HepG2 (cell line): ENCODE results near the gene M1AP. TPM values are rescaled to one million over a fixed set of nuclear protein-coding genes. Genes with fewer than 3 reads are reported as not detected.
A peak's percentile ranks its signal among the peaks of the same experiment; 100 is the strongest.

Experiments used
- ATAC-seq: fragments of 200-7000 bp; cut with Tn5 transposase; 3 replicates; pipeline ENCODE4 v1.9.1; 2020; ENCODE audit warnings: mild to moderate bottlenecking, moderate library complexity
- BruUV-seq: library from RNA; stranded (reverse); fragments of 400-500 nt; replicated peaks from 2 replicates; lab custom pipeline; 2021; lab: Mats Ljungman, UMichigan
- CTCF ChIA-PET: fragments of 300-600 bp; formaldehyde crosslinking; extraction: SDS; loops from one replicate; lab custom pipeline; 2021; ENCODE audit warnings: low total read pairs, inconsistent platforms, low intra/inter-chr PET ratio; lab: Yijun Ruan, JAX
- POLR2A ChIA-PET: fragments of 350-600 bp; sonication (Branson Sonifier 250); formaldehyde crosslinking; loops from one replicate; lab custom pipeline; 2020; ENCODE audit warnings: antibody characterized with exemption, inconsistent platforms; lab: Yijun Ruan, JAX
- DNase-seq: peaks from one replicate; pipeline ENCODE4 v3.0.0-alpha.2; 2015; ENCODE audit warnings: low spot score
- FAIRE-seq: peaks from 3 replicates; lab custom pipeline; 2011; peaks lifted over from hg19 to GRCh38; lab: Jason Lieb, UNC
- H2AFZ ChIP-seq: one replicate; pipeline ENCODE4 v1.6.1; 2011; ENCODE audit warnings: low read length, inconsistent platforms
- H3K27ac ChIP-seq: fragments of 300-600 bp; 3 replicates; pipeline ENCODE4 v1.8.0; 2011; ENCODE audit warnings: mixed run types, mild to moderate bottlenecking, mixed read lengths, low read length, inconsistent platforms; ENCODE audit not compliant: insufficient read depth; ENCODE audit errors: extremely low read length
- H3K27me3 ChIP-seq, 2 experiments: fragments of 200-600 bp in 1 of 2; 2 replicates in 1 of 2; 3 replicates in 1 of 2; pipeline versions ENCODE4 v1.6.0 to v1.8.0; 2011; ENCODE audit warnings: low read length in 2 of 2, mild to moderate bottlenecking in 2 of 2, moderate library complexity in 2 of 2, inconsistent platforms in 1 of 2; ENCODE audit not compliant: insufficient read depth in 2 of 2, control insufficient read depth in 1 of 2
- H3K36me3 ChIP-seq, 2 experiments: fragments of 200-600 bp in 1 of 2; replicated peaks in 1 of 2; 2 replicates in 1 of 2; 3 replicates in 1 of 2; pipeline versions ENCODE4 v1.5.1 to v1.8.0; 2011; ENCODE audit warnings: low read length in 2 of 2, inconsistent platforms in 1 of 2; ENCODE audit not compliant: insufficient read depth in 2 of 2, control insufficient read depth in 1 of 2
- H3K4me1 ChIP-seq: 2 replicates; pipeline ENCODE4 v1.5.1; 2012; ENCODE audit warnings: low read length, inconsistent platforms; ENCODE audit not compliant: insufficient read depth
- H3K4me2 ChIP-seq: 2 replicates; pipeline ENCODE4 v1.6.0; 2011; ENCODE audit warnings: low read depth, low read length, inconsistent platforms
- H3K4me3 ChIP-seq, 3 experiments: fragments of 200-600 bp in 1 of 3; sonication (generic), shearing (Covaris generic) in 1 of 3; replicated peaks in 1 of 3; 2 replicates each; pipeline ENCODE4 v1.5.1; 2011 to 2016; ENCODE audit warnings: low read length in 3 of 3, inconsistent platforms in 2 of 3, low read depth in 2 of 3, mild to moderate bottlenecking in 2 of 3, control low read depth in 1 of 3, mixed read lengths in 1 of 3; ENCODE audit not compliant: insufficient read depth in 1 of 3
- H3K79me2 ChIP-seq: one replicate; pipeline ENCODE4 v1.6.1; 2011; ENCODE audit warnings: low read length, inconsistent platforms; ENCODE audit not compliant: insufficient read depth
- H3K9ac ChIP-seq: 2 replicates; pipeline ENCODE4 v1.6.0; 2011; ENCODE audit warnings: mild to moderate bottlenecking, low read depth, low read length, inconsistent platforms; ENCODE audit not compliant: insufficient read depth
- H3K9me3 ChIP-seq: 2 replicates; pipeline ENCODE4 v1.5.1; 2012; ENCODE audit warnings: mild to moderate bottlenecking, low read length
- H4K20me1 ChIP-seq: 2 replicates; pipeline ENCODE4 v1.6.0; 2011; ENCODE audit warnings: inconsistent platforms, mild to moderate bottlenecking, low read length, moderate library complexity; ENCODE audit not compliant: insufficient read depth
- AGO2 ChIP-seq: fragments of 200-400 bp; formaldehyde crosslinking; optimal IDR thresholded peaks from 2 replicates; pipeline ENCODE3; 2017; ENCODE audit warnings: mild to moderate bottlenecking, low read depth, low read length, moderate library complexity
- FOXA1 ChIP-seq, 2 experiments: fragments of 450-650 bp in 1 of 2; sonication (generic) in 1 of 2; formaldehyde crosslinking in 1 of 2; IDR thresholded peaks; 2 replicates each; pipeline versions ENCODE4 v1.4.0 to v1.6.1; 2016 to 2020; ENCODE audit warnings: missing genetic modification reagents in 1 of 2
- GABPA ChIP-seq, 2 experiments: IDR thresholded peaks; 2 replicates each; pipeline ENCODE4 v1.6.1; 2011 to 2016; ENCODE audit warnings: low read depth in 2 of 2, low read length in 1 of 2, missing biosample characterization in 1 of 2, missing genetic modification characterization in 1 of 2
- HMGA1 ChIP-seq: sonication (generic); formaldehyde crosslinking; conservative IDR thresholded peaks from 2 replicates; pipeline ENCODE4 v1.4.0; 2020; ENCODE audit warnings: missing genetic modification reagents
- NKX3-1 ChIP-seq: sonication (generic); formaldehyde crosslinking; IDR thresholded peaks from 2 replicates; pipeline ENCODE4 v1.5.0; 2020; ENCODE audit warnings: missing genetic modification reagents
- SCMH1 ChIP-seq: sonication (generic); formaldehyde crosslinking; IDR thresholded peaks from 2 replicates; pipeline ENCODE4 v1.9.0; 2021; ENCODE audit warnings: missing genetic modification reagents, mild to moderate bottlenecking, borderline replicate concordance
- SMARCC2 ChIP-seq: fragments of 450-650 bp; IDR thresholded peaks from 2 replicates; pipeline ENCODE4 v1.6.1; 2017; ENCODE audit warnings: antibody characterized with exemption, mild to moderate bottlenecking
- YEATS4 ChIP-seq: sonication (generic); formaldehyde crosslinking; IDR thresholded peaks from 2 replicates; pipeline ENCODE4 v1.4.0; 2020; ENCODE audit warnings: missing genetic modification reagents, borderline replicate concordance
- WGBS: methylation state at CpG from one replicate; pipeline ENCODE4 v1.1.6; 2017; ENCODE audit warnings: low lambda C conversion rate; 5-methylcytosine and 5-hydroxymethylcytosine counted together
- in situ Hi-C: cut with HindIII; loops from 2 replicates; pipeline ENCODE4 v1.10.0; 2017; ENCODE audit warnings: low pct_unique_long_range_greater_than_20kb; ENCODE audit not compliant: extremely low pct_ligation_motif_present
- intact Hi-C: fragments of 100-400 bp; cut with micrococcal nuclease; formaldehyde crosslinking; loops from one replicate; pipeline ENCODE4 v1.10.0; 2022; ENCODE audit not compliant: unreplicated experiment
- polyA plus RNA-seq, 8 experiments: library from polyadenylated mRNA; depleted of rRNA in 3 of 8; stranded (reverse) in 7 of 8; unstranded in 1 of 8; fragments of >200 nt; fragmentation: Illumina TruSeq in 4 of 8; extraction: Trizol in 4 of 8; gene quantifications; 2 replicates each; pipeline versions ENCODE4 v1.2.1 to v1.2.3, GENCODE V29; 2011 to 2016; ENCODE audit warnings: low read depth in 4 of 8, missing spikeins in 1 of 8, mixed read lengths in 1 of 8; ENCODE audit not compliant: insufficient read depth in 1 of 8
- total RNA-seq, 5 experiments: library from RNA; depleted of rRNA; stranded (reverse); fragments of >200 nt; fragmentation: Illumina TruSeq; extraction: Trizol; gene quantifications; 2 replicates each; pipeline ENCODE4 v1.2.3, GENCODE V29; 2016; ENCODE audit warnings: low read depth in 1 of 5
- TF ChIP-seq, protein P1 (sequence below): sonication (generic); formaldehyde crosslinking; IDR thresholded peaks from 2 replicates; pipeline ENCODE4 v1.4.0; 2020; ENCODE audit warnings: mild to moderate bottlenecking, missing genetic modification reagents
- TF ChIP-seq, protein P2 (sequence below): sonication (generic); formaldehyde crosslinking; IDR thresholded peaks from 2 replicates; pipeline ENCODE4 v1.4.0; 2020; ENCODE audit warnings: mild to moderate bottlenecking, missing genetic modification reagents
- TF ChIP-seq, protein P3 (sequence below): sonication (generic); formaldehyde crosslinking; IDR thresholded peaks from 2 replicates; pipeline ENCODE4 v1.5.1; 2020; ENCODE audit warnings: mild to moderate bottlenecking, missing genetic modification reagents, moderate library complexity

Gene M1AP
- total and polyA plus RNA-seq, 2 of the 13 experiments (the other 11 are each of a cell fraction or from before 2014, with no cell fraction given) = not detected

DNA sequence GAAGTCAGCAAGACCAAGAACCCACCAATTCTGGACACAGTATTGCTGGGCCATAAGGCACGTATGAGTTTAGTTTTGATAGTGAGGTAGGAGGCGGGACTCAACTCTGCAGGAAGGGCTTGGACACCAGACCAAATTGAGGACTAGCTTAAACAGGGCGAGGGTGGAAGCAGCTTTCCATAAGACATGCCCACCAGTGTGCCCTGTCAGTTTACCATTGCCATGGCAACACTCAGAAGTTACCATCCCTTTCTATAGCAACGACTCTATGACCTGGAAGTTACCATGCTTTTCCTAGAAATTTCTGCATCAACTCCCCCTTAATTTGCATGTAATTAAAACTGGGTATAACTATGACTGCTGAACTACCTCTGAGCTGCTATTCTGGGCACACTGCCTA, 2.8 kb downstream of the M1AP start (continued):
- TF ChIP-seq SCMH1 = no peak
- TF ChIP-seq, protein P1, sequence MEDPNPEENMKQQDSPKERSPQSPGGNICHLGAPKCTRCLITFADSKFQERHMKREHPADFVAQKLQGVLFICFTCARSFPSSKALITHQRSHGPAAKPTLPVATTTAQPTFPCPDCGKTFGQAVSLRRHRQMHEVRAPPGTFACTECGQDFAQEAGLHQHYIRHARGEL = no peak

DNA sequence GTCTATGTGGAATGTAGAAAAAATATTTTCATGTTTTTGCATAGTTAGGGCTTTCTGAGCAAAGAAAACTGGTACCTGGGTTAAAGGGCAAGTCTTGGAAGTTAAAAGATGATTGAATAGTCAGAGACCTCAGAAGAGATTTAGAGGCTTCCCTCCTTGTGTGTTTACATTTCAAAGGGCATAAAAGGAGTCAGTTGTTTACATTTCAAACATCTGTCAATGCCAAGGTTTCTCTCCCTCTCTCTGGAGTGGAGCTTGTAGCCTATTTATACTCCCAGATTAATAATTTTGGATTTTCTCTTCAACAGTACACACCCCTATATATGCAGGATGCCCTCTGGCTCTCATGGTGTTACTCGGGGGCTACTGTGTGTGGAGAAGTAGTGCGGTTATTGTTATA, 8.6 kb downstream of the M1AP start:
- ChIA-PET POLR2A (interaction anchor here (0.9 kb wide), 1 partner anchor 519 kb away, joined by 3 read pairs; no protein-coding TSS in a partner anchor), CTCF (no interaction called here)
- H4K20me1 ChIP-seq = no peaks in the 10 kb centered on the region
- DNase-seq = no peak
- no peak for FAIRE-seq
- peaks cover 14% of the 10 kb centered on the region for H3K4me1 ChIP-seq
- H3K27me3 ChIP-seq = no peaks in the 10 kb centered on the region
- intact Hi-C loops (no loop called here), in situ Hi-C loops (no loop called here)
- peak; percentile 43 for ATAC-seq
- 21% methylated on average over 2 of the region's 2 CpGs for WGBS
- H2AFZ ChIP-seq = no peak overlapping the region
- no peaks in the 10 kb centered on the region for H3K36me3 ChIP-seq
- H3K4me3 ChIP-seq = no peak overlapping the region
- no peaks in the 10 kb centered on the region for H3K79me2 ChIP-seq
- no peak overlapping the region for H3K27ac ChIP-seq
- H3K4me2 ChIP-seq = no peak overlapping the region
- H3K9me3 ChIP-seq = no peaks in the 10 kb centered on the region
- BruUV-seq = no TSS peak
- no peak overlapping the region for H3K9ac ChIP-seq
- TF ChIP-seq SMARCC2 = no peak
- TF ChIP-seq NKX3-1 (CRISPR knock-in tag) = no peak
- no peak for TF ChIP-seq HMGA1 (CRISPR knock-in tag)
- TF ChIP-seq YEATS4 = no peak
- TF ChIP-seq GABPA (IDR thresholded peaks at IDR 0.05; ENCODE audit: low read depth, low read length) = no peak
- no peak for TF ChIP-seq GABPA (CRISPR knock-in tag; IDR thresholded peaks at IDR 0.05; ENCODE audit: low read depth)
- TF ChIP-seq AGO2 = no peak
- TF ChIP-seq, protein P2, sequence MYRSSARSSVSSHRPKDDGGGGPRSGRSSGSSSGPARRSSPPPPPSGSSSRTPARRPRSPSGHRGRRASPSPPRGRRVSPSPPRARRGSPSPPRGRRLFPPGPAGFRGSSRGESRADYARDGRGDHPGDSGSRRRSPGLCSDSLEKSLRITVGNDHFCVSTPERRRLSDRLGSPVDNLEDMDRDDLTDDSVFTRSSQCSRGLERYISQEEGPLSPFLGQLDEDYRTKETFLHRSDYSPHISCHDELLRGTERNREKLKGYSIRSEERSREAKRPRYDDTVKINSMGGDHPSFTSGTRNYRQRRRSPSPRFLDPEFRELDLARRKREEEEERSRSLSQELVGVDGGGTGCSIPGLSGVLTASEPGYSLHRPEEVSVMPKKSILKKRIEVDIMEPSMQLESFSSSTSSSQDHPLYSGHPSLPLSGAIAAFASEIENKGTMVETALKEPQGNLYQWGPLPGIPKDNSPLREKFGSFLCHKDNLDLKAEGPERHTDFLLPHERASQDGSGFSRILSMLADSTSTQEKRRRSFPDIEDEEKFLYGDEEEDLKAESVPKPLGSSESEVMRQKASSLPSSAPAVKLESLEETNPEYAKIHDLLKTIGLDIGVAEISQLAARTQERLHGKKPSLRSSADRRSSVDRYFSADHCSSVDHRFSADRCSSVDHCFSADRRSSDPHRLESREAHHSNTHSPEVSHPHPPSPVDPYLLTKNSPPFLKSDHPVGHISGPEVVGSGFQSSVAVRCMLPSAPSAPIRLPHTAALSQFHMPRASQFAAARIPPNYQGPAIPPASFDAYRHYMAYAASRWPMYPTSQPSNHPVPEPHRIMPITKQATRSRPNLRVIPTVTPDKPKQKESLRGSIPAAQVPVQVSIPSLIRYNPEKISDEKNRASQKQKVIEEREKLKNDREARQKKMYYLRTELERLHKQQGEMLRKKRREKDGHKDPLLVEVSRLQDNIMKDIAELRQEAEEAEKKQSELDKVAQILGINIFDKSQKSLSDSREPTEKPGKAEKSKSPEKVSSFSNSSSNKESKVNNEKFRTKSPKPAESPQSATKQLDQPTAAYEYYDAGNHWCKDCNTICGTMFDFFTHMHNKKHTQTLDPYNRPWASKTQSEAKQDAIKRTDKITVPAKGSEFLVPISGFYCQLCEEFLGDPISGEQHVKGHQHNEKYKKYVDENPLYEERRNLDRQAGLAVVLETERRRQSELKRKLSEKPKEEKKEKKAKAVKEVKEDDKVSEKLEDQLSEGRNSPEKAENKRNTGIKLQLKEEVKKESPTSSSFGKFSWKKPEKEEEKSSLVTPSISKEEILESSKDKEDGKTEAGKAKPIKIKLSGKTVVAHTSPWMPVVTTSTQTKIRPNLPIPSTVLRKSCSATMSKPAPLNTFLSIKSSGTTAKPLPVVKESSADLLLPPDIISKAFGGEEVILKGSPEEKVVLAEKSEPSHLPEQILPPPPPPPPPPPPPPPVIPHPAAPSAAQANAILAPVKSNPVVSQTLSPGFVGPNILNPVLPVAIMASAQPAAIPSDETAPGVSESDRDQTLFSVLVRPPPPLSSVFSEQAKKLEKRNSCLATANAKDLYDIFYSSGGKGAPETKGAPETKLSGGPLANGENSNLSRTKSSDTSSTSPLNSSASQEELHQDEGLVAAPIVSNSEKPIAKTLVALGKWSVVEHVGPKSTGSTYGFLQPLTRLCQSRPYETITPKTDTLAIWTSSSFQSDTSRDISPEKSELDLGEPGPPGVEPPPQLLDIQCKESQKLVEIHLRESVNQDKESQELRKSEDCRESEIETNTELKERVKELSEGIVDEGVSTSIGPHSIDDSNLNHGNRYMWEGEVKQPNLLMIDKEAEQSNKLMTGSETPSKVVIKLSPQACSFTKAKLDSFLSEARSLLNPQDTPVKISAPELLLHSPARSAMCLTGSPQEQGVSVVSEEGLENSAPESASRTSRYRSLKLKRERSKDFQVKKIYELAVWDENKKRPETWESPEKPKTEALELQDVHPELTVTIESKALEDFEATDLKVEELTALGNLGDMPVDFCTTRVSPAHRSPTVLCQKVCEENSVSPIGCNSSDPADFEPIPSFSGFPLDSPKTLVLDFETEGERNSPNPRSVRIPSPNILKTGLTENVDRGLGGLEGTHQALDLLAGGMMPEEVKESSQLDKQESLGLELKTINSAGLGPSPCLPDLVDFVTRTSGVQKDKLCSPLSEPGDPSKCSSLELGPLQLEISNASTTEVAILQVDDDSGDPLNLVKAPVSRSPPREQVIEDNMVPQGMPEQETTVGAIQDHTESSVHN (CRISPR knock-in tag) = no peak
- TF ChIP-seq, protein P3, sequence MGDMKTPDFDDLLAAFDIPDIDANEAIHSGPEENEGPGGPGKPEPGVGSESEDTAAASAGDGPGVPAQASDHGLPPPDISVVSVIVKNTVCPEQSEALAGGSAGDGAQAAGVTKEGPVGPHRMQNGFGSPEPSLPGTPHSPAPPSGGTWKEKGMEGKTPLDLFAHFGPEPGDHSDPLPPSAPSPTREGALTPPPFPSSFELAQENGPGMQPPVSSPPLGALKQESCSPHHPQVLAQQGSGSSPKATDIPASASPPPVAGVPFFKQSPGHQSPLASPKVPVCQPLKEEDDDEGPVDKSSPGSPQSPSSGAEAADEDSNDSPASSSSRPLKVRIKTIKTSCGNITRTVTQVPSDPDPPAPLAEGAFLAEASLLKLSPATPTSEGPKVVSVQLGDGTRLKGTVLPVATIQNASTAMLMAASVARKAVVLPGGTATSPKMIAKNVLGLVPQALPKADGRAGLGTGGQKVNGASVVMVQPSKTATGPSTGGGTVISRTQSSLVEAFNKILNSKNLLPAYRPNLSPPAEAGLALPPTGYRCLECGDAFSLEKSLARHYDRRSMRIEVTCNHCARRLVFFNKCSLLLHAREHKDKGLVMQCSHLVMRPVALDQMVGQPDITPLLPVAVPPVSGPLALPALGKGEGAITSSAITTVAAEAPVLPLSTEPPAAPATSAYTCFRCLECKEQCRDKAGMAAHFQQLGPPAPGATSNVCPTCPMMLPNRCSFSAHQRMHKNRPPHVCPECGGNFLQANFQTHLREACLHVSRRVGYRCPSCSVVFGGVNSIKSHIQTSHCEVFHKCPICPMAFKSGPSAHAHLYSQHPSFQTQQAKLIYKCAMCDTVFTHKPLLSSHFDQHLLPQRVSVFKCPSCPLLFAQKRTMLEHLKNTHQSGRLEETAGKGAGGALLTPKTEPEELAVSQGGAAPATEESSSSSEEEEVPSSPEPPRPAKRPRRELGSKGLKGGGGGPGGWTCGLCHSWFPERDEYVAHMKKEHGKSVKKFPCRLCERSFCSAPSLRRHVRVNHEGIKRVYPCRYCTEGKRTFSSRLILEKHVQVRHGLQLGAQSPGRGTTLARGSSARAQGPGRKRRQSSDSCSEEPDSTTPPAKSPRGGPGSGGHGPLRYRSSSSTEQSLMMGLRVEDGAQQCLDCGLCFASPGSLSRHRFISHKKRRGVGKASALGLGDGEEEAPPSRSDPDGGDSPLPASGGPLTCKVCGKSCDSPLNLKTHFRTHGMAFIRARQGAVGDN = no peak
- no peak for TF ChIP-seq FOXA1 (IDR thresholded peaks at IDR 0.05)
- TF ChIP-seq FOXA1 (CRISPR knock-in tag; IDR thresholded peaks at IDR 0.05) = peak; percentile 55; the same call in 1 of the 2 replicates
